GM12878 (cell line): ENCODE results near the gene EFNB2. TPM values are rescaled to one million over a fixed set of nuclear protein-coding genes. Genes with fewer than 3 reads are reported as not detected.

Experiments
- BACH1 ChIP-seq: fragments of 450-650 bp; IDR thresholded peaks from 2 replicates; pipeline ENCODE4 v1.6.1; 2017; ENCODE audit warnings: mild to moderate bottlenecking, borderline replicate concordance
- CBX3 ChIP-seq: fragments of 200-600 bp; sonication (generic); IDR thresholded peaks from 2 replicates; pipeline ENCODE4 v1.6.1; 2016; ENCODE audit warnings: low read depth, borderline replicate concordance
- CREB1 ChIP-seq: IDR thresholded peaks from 2 replicates; pipeline ENCODE4 v1.6.1; 2012; ENCODE audit warnings: low read depth, mild to moderate bottlenecking, inconsistent platforms
- DPF2 ChIP-seq: fragments of 450-650 bp; IDR thresholded peaks from 2 replicates; pipeline ENCODE4 v1.6.1; 2017; ENCODE audit warnings: mild to moderate bottlenecking
- EZH2 ChIP-seq: IDR thresholded peaks from 2 replicates; pipeline ENCODE4 v1.6.1; 2012; ENCODE audit warnings: low read depth, mild to moderate bottlenecking, control low read depth, inconsistent platforms, low read length, borderline replicate concordance; ENCODE audit not compliant: control insufficient read depth
- HDAC2 ChIP-seq: fragments of 200-600 bp; sonication (generic); IDR thresholded peaks from 2 replicates; pipeline ENCODE4 v1.6.1; 2017
- MEF2B ChIP-seq: fragments of 450-650 bp; IDR thresholded peaks from 2 replicates; pipeline ENCODE4 v1.6.1; 2018; ENCODE audit warnings: mild to moderate bottlenecking, moderate library complexity; ENCODE audit not compliant: partially characterized antibody, poor library complexity, severe bottlenecking
- MTA2 ChIP-seq: fragments of 450-650 bp; IDR thresholded peaks from 2 replicates; pipeline ENCODE4 v1.6.1; 2016; ENCODE audit warnings: low read depth, mild to moderate bottlenecking, moderate library complexity
- MYC ChIP-seq: IDR thresholded peaks from 2 replicates; pipeline ENCODE4 v1.6.1; 2011; ENCODE audit warnings: mild to moderate bottlenecking, low read length, moderate library complexity, inconsistent platforms; ENCODE audit not compliant: insufficient read depth, insufficient replicate concordance, insufficient read length, severe bottlenecking
- POU2F2 ChIP-seq: IDR thresholded peaks from 3 replicates; pipeline ENCODE4 v1.6.1; 2011; ENCODE audit warnings: low read depth, mild to moderate bottlenecking, low read length, borderline replicate concordance
- RAD51 ChIP-seq: fragments of 450-650 bp; IDR thresholded peaks from 2 replicates; pipeline ENCODE4 v1.6.1; 2016; ENCODE audit warnings: moderate library complexity, mild to moderate bottlenecking, inconsistent platforms
- RB1 ChIP-seq: fragments of 450-650 bp; formaldehyde crosslinking; IDR thresholded peaks from 2 replicates; pipeline ENCODE4 v1.6.1; 2017; ENCODE audit warnings: mild to moderate bottlenecking, borderline replicate concordance
- RBBP5 ChIP-seq: fragments of 200-600 bp; sonication (generic); conservative IDR thresholded peaks from 2 replicates; pipeline ENCODE4 v1.6.1; 2016
- RCOR1 ChIP-seq: conservative IDR thresholded peaks from 2 replicates; pipeline ENCODE4 v1.6.1; 2012; ENCODE audit warnings: low read depth, low read length, improper control_type of control experiment
- REST ChIP-seq: IDR thresholded peaks from 2 replicates; pipeline ENCODE4 v1.6.1; 2012; ENCODE audit warnings: mild to moderate bottlenecking, low read depth, low read length
- SUZ12 ChIP-seq: fragments of 200-600 bp; sonication (generic); IDR thresholded peaks from one replicate; pipeline ENCODE4 v1.6.1; 2018; ENCODE audit warnings: antibody characterized with exemption, mild to moderate bottlenecking; ENCODE audit not compliant: unreplicated experiment
- TARDBP ChIP-seq: IDR thresholded peaks from 2 replicates; pipeline ENCODE4 v1.6.1; 2016; ENCODE audit warnings: borderline replicate concordance
- YY1 ChIP-seq: IDR thresholded peaks from 2 replicates; pipeline ENCODE4 v1.6.1; 2011; ENCODE audit warnings: low read depth, mild to moderate bottlenecking, low read length
- polyA plus RNA-seq, 11 experiments: library from polyadenylated mRNA; depleted of rRNA in 4 of 11; unstranded in 6 of 11; stranded (reverse) in 5 of 11; fragments of >200 nt; fragmentation: Nextera tagmentation in 4 of 11; fragmentation: Illumina TruSeq in 1 of 11; extraction: Ambion mirVana in 4 of 11; extraction: Trizol in 1 of 11; gene quantifications; 1 replicate in 1 of 11; 2 replicates in 10 of 11; pipeline versions ENCODE4 v1.2.1 to v1.2.3, GENCODE V29; 2011 to 2016; ENCODE audit warnings: inconsistent platforms in 2 of 11, missing spikeins in 2 of 11, low read depth in 1 of 11
- total RNA-seq, 4 experiments: library from RNA; depleted of rRNA in 3 of 4; stranded (reverse); fragments of >200 nt in 3 of 4; fragmentation: Illumina TruSeq in 1 of 4; extraction: Trizol in 1 of 4; gene quantifications; 2 replicates each; pipeline versions ENCODE4 v1.2.1 to v1.2.3, GENCODE V29; 2013 to 2021
- TF ChIP-seq, protein P1 (sequence below): fragments of 450-650 bp; IDR thresholded peaks from 2 replicates; pipeline ENCODE4 v1.6.1; 2017; ENCODE audit warnings: mild to moderate bottlenecking, low read depth, inconsistent platforms; ENCODE audit not compliant: poor library complexity, severe bottlenecking
- TF ChIP-seq, protein P2 (sequence below): fragments of 450-650 bp; conservative IDR thresholded peaks from 2 replicates; pipeline ENCODE4 v1.6.1; 2017; ENCODE audit warnings: mild to moderate bottlenecking, moderate library complexity
- TF ChIP-seq, protein P3 (sequence below): fragments of 450-650 bp; IDR thresholded peaks from 2 replicates; pipeline ENCODE4 v1.6.1; 2017; ENCODE audit warnings: mild to moderate bottlenecking

The EFNB2 gene
- total and polyA plus RNA-seq, 10 of the 15 experiments (the other 5 are each of a cell fraction or from before 2014, with no cell fraction given), result 0.12 to 1.5 (median 0.31) TPM; not detected in 1

GRCh38 chr13:106561551-106562170 lies 26.2 kb upstream of the EFNB2 start (continued):
- TF ChIP-seq, protein P1, sequence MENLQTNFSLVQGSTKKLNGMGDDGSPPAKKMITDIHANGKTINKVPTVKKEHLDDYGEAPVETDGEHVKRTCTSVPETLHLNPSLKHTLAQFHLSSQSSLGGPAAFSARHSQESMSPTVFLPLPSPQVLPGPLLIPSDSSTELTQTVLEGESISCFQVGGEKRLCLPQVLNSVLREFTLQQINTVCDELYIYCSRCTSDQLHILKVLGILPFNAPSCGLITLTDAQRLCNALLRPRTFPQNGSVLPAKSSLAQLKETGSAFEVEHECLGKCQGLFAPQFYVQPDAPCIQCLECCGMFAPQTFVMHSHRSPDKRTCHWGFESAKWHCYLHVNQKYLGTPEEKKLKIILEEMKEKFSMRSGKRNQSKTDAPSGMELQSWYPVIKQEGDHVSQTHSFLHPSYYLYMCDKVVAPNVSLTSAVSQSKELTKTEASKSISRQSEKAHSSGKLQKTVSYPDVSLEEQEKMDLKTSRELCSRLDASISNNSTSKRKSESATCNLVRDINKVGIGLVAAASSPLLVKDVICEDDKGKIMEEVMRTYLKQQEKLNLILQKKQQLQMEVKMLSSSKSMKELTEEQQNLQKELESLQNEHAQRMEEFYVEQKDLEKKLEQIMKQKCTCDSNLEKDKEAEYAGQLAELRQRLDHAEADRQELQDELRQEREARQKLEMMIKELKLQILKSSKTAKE, result no peak
- TF ChIP-seq, protein P2, sequence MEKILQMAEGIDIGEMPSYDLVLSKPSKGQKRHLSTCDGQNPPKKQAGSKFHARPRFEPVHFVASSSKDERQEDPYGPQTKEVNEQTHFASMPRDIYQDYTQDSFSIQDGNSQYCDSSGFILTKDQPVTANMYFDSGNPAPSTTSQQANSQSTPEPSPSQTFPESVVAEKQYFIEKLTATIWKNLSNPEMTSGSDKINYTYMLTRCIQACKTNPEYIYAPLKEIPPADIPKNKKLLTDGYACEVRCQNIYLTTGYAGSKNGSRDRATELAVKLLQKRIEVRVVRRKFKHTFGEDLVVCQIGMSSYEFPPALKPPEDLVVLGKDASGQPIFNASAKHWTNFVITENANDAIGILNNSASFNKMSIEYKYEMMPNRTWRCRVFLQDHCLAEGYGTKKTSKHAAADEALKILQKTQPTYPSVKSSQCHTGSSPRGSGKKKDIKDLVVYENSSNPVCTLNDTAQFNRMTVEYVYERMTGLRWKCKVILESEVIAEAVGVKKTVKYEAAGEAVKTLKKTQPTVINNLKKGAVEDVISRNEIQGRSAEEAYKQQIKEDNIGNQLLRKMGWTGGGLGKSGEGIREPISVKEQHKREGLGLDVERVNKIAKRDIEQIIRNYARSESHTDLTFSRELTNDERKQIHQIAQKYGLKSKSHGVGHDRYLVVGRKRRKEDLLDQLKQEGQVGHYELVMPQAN, result no peak
- TF ChIP-seq YY1 (no peak), RAD51 (no peak), HDAC2 (no peak), MYC (no peak), MTA2 (no peak), POU2F2 (no peak), RBBP5 (no peak), BACH1 (0 out of 2 replicates have a peak, but pooled peaks have one; percentile 41), TARDBP (no peak), RCOR1 (no peak), EZH2 (no peak), RB1 (0 out of 2 replicates have a peak, but pooled peaks have one; percentile 27), REST (no peak), MEF2B (peak; percentile 74), SUZ12 (no peak), DPF2 (peak; percentile 21; the same call in 1 of the 2 replicates), CBX3 (no peak), CREB1 (peak; percentile 62; the same call in 1 of the 2 replicates)
- TF ChIP-seq, protein P3, sequence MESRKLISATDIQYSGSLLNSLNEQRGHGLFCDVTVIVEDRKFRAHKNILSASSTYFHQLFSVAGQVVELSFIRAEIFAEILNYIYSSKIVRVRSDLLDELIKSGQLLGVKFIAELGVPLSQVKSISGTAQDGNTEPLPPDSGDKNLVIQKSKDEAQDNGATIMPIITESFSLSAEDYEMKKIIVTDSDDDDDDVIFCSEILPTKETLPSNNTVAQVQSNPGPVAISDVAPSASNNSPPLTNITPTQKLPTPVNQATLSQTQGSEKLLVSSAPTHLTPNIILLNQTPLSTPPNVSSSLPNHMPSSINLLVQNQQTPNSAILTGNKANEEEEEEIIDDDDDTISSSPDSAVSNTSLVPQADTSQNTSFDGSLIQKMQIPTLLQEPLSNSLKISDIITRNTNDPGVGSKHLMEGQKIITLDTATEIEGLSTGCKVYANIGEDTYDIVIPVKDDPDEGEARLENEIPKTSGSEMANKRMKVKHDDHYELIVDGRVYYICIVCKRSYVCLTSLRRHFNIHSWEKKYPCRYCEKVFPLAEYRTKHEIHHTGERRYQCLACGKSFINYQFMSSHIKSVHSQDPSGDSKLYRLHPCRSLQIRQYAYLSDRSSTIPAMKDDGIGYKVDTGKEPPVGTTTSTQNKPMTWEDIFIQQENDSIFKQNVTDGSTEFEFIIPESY, result no peak
